AG04450 (cell line): ENCODE results near the gene HECTD4. TPM values are rescaled to one million over a fixed set of nuclear protein-coding genes. Genes with fewer than 3 reads are reported as not detected.

Source experiments
- CTCF ChIA-PET: fragments of 300-600, 350-600 bp; formaldehyde crosslinking; extraction: SDS; loops from one replicate; lab custom pipeline; 2022; ENCODE audit warnings: antibody characterized with exemption, inconsistent platforms; lab: Charles Lee
- POLR2A ChIA-PET: fragments of 350-600 bp; formaldehyde crosslinking; extraction: SDS; loops from one replicate; lab custom pipeline; 2021; ENCODE audit warnings: antibody characterized with exemption, inconsistent platforms; lab: Yijun Ruan, JAX
- DNase-seq: peaks from one replicate; pipeline ENCODE4 v3.0.0-alpha.2; 2011; ENCODE audit warnings: low read depth, low spot score
- H3K27ac ChIP-seq: one replicate; pipeline ENCODE4 v1.5.1; 2012; ENCODE audit warnings: low read depth, low read length, control low read depth
- H3K27me3 ChIP-seq: one replicate; pipeline ENCODE4 v1.6.0; 2012; ENCODE audit warnings: low read length; ENCODE audit not compliant: control insufficient read depth, insufficient read depth
- H3K4me3 ChIP-seq: 2 replicates; pipeline ENCODE4 v1.5.1; 2011; ENCODE audit warnings: mild to moderate bottlenecking, low read depth, low read length, control low read depth
- H3K9me3 ChIP-seq: 2 replicates; pipeline ENCODE4 v1.5.1; 2012; ENCODE audit warnings: low read length; ENCODE audit not compliant: control insufficient read depth, insufficient read depth
- CTCF ChIP-seq: IDR thresholded peaks from 2 replicates; pipeline ENCODE4 v1.5.1; 2011; ENCODE audit warnings: low read depth, low read length, control low read depth, inconsistent platforms
- polyA plus RNA-seq: library from polyadenylated mRNA; depleted of rRNA; stranded (reverse); fragments of >200 nt; gene quantifications from 2 replicates; pipeline ENCODE4 v1.2.3, GENCODE V29; 2011

The HECTD4 gene
- polyA plus RNA-seq, 1 experiment, result 8.6 TPM

- Histone ChIP-seq H3K27ac (peak overlapping the region; percentile 31), H3K27me3 (no peaks in the 10 kb centered on the region), H3K9me3 (no peaks in the 10 kb centered on the region; the same call in 1 of the 2 replicates), H3K4me3 (no peak overlapping the region)
- POLR2A ChIA-PET, result interaction anchor here (0.7 kb wide), 1 partner anchor 57 kb away, joined by 3 read pairs; the partner anchor contains the start of gene TRAFD1
- CTCF ChIA-PET, result interaction anchor here (1.0 to 1.2 kb wide), 2 partner anchors 16 to 18 kb away, joined by 3 read pairs; no protein-coding TSS in a partner anchor
- DNase-seq, result no peak
- TF ChIP-seq CTCF, result no peak
Measured at GRCh38 chr12:112182499-112182898, 199.7 kb downstream of the HECTD4 start.

- H3K9me3 ChIP-seq, result no peaks in the 10 kb centered on the region; the same call in 1 of the 2 replicates
- no peak for TF ChIP-seq CTCF
- no peak overlapping the region for H3K4me3 ChIP-seq
- no peak for DNase-seq
- CTCF ChIA-PET, result interaction anchor here (0.6 to 1.5 kb wide), 3 partner anchors 13 to 19 kb away, joined by 3 to 5 read pairs (median 3); no protein-coding TSS in a partner anchor
- no peaks in the 10 kb centered on the region for H3K27me3 ChIP-seq
- no peak overlapping the region for H3K27ac ChIP-seq
- POLR2A ChIA-PET, result no interaction called here
Measured at GRCh38 chr12:112180422-112180821, 201.8 kb downstream of the HECTD4 start.

GRCh38 chr12:112179916-112180315 is 202.3 kb downstream of the HECTD4 start:
- ChIA-PET POLR2A (no interaction called here), CTCF (interaction anchor here (1.5 kb wide), 1 partner anchor 20 kb away, joined by 5 read pairs; no protein-coding TSS in a partner anchor)
- no peak for TF ChIP-seq CTCF
- H3K9me3 ChIP-seq, result no peaks in the 10 kb centered on the region; the same call in 1 of the 2 replicates
- H3K27ac ChIP-seq, result no peak overlapping the region
- H3K4me3 ChIP-seq, result no peak overlapping the region
- DNase-seq, result no peak
- no peaks in the 10 kb centered on the region for H3K27me3 ChIP-seq

GRCh38 chr12:112179341-112179740 is 202.9 kb downstream of the HECTD4 start:
- H3K9me3 ChIP-seq, result no peaks in the 10 kb centered on the region; the same call in 1 of the 2 replicates

More at GRCh38 chr12:112179341-112179740, 202.9 kb downstream of the HECTD4 start:
- no peak overlapping the region for H3K27ac ChIP-seq
- DNase-seq, result no peak
- H3K4me3 ChIP-seq, result no peak overlapping the region
- H3K27me3 ChIP-seq, result no peaks in the 10 kb centered on the region
- ChIA-PET POLR2A (no interaction called here), CTCF (no interaction called here)
- no peak for TF ChIP-seq CTCF
